Esophagus squamous epithelium (tissue), 5 donors: Measurements from ENCODE around the gene NID2. TPM values are rescaled to one million over a fixed set of nuclear protein-coding genes. Genes with fewer than 3 reads are reported as not detected.

Experiments
- DNase-seq: peaks from one replicate; lab custom pipeline; 2025; lab: John Stamatoyannopoulos, UW
- H3K27ac ChIP-seq, 4 donors: fragments of 200-600 bp; sonication (generic); one replicate each; pipeline ENCODE4 v1.5.1; 2016 to 2019; ENCODE audit warnings: mild to moderate bottlenecking in 1 of 4
- H3K27me3 ChIP-seq, 4 donors: fragments of 200-600 bp; sonication (generic); 1 replicate in 3 of 4; 2 replicates in 1 of 4; pipeline versions ENCODE4 v1.5.1 to v1.6.0; 2017 to 2021; ENCODE audit warnings: antibody characterized with exemption in 1 of 4
- H3K36me3 ChIP-seq, 3 donors: fragments of 200-600 bp; sonication (generic); one replicate each; pipeline ENCODE4 v1.5.1; 2016 to 2019
- H3K4me1 ChIP-seq, 3 donors: fragments of 200-600 bp; sonication (generic); one replicate each; pipeline ENCODE4 v1.5.1; 2017 to 2019
- H3K4me3 ChIP-seq, 4 donors: fragments of 200-600 bp; sonication (generic); 1 replicate in 3 of 4; 2 replicates in 1 of 4; pipeline ENCODE4 v1.5.1; 2016 to 2019; ENCODE audit warnings: mild to moderate bottlenecking in 2 of 4, moderate library complexity in 1 of 4
- H3K9me3 ChIP-seq, 3 donors: fragments of 200-600 bp; sonication (generic); one replicate each; pipeline ENCODE4 v1.5.1; 2016 to 2019
- POLR2A ChIP-seq, 4 donors: fragments of 450-650 bp; IDR thresholded peaks; one replicate each; pipeline ENCODE4 v1.6.1; 2017; ENCODE audit warnings: antibody characterized with exemption in 4 of 4, mild to moderate bottlenecking in 4 of 4, moderate library complexity in 3 of 4
- WGBS, 2 donors: methylation state at CpG; one replicate each; pipeline ENCODE4 v1.1.5; 2018; 5-methylcytosine and 5-hydroxymethylcytosine counted together
- intact Hi-C: fragments of 100-400 bp; cut with DNase I; formaldehyde crosslinking; loops from one replicate; pipeline ENCODE4 v1.15.0; 2022
- total RNA-seq, 4 donors: library from RNA; depleted of rRNA; stranded (reverse); fragments of >200 nt; gene quantifications; one replicate each; pipeline ENCODE4 v1.1.0, GENCODE V29; 2016
- TF ChIP-seq, protein P1 (sequence below), 6 experiments: fragments of 450-650 bp in 4 of 6; fragments of 200-600 bp in 2 of 6; sonication (generic) in 2 of 6; IDR thresholded peaks; one replicate each; pipeline ENCODE4 v1.5.1; 2016 to 2019; ENCODE audit warnings: antibody characterized with exemption in 6 of 6, mild to moderate bottlenecking in 4 of 6, moderate library complexity in 4 of 6
- donor health status: DM: yes; HTN: yes; CAD: no.

Gene NID2
- total RNA-seq, 4 donors from 2014 or later: 0.91 to 12.2 (median 3.2) TPM

DNA sequence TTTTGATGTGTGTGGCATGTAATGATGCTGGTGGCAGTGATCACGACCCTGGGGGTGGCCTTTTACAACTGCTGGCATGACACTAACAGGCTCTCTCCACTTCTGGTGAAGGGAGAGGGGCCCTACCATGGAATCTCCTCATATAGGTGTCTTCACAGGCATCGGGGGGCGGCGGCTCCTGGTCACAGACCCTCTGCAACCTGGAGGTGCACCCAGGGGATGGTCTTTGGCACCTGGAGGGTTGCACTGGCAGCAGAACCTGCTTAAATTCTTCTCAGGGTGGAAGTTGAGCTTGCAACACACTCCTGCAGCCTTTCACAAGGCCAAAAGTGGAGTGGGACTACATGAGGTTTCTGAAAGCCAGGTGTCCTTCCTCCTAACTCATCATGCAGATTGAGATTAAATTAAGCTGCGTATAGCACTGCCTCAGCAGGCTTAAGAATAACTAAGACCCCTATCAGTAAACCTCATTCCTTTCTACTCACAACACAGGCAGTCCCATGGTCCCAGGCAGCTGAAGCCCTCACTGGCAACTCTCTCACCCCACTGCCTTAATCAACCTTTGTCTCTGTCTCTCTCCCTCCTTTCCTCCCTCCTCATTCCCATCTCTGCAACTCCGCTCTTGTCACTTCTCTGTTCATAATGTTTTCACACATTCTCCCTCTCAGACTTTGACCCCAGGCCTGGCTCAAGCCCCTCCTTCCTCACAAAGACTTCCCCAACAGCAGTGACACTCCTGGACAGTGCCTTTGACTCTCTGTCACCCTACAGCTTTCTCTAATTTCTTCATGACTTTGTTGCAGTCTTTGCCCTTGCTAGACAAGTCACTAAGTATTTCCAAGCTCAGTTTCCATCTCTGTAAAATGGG, 18.9 kb downstream of the NID2 start:
- intact Hi-C loops: no loop called here
- Histone ChIP-seq H3K27ac (peak overlapping the region in 3 of 4 donors; percentile 16 to 80 (median 44)), H3K9me3 (no peaks in the 10 kb centered on the region), H3K4me3 (no peak overlapping the region), H3K4me1 (peaks cover 0 to 82% (median 24%) of the 10 kb centered on the region in 3 donors), H3K36me3 (no peaks in the 10 kb centered on the region), H3K27me3 (no peaks in the 10 kb centered on the region)
- 53 to 68% methylated on average over 3 of the region's 6 CpGs for WGBS, 2 donors
- no peak for DNase-seq
- TF ChIP-seq POLR2A (IDR thresholded peaks at IDR 0.05): no peak

DNA sequence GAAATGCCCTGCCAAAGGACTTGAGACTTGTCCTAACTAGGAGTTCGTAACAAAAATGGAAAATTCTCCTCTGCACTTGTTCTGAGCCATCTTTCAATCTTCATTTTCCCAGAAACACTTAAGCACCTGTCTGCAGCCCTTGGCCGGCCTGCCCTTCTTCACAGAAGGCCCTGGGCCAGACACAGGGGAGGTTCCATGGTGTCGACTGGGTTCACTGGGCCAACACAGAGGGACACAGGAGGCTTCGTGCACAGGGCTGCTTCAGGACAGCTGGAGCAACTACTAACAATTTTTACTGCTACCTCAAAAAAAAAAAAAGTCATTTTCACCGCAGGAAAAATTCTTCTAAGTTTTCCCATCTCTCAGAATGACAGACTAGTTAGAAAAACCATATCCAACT, 19.6 kb downstream of the NID2 start:
- no peak for DNase-seq
- WGBS, 2 donors: 65 to 73% methylated on average over 5 of the region's 5 CpGs
- H3K4me3 ChIP-seq: no peak overlapping the region
- no peaks in the 10 kb centered on the region for H3K9me3 ChIP-seq
- H3K27ac ChIP-seq: peak overlapping the region in 2 of 4 donors; percentile 16 to 80
- TF ChIP-seq, protein P1, sequence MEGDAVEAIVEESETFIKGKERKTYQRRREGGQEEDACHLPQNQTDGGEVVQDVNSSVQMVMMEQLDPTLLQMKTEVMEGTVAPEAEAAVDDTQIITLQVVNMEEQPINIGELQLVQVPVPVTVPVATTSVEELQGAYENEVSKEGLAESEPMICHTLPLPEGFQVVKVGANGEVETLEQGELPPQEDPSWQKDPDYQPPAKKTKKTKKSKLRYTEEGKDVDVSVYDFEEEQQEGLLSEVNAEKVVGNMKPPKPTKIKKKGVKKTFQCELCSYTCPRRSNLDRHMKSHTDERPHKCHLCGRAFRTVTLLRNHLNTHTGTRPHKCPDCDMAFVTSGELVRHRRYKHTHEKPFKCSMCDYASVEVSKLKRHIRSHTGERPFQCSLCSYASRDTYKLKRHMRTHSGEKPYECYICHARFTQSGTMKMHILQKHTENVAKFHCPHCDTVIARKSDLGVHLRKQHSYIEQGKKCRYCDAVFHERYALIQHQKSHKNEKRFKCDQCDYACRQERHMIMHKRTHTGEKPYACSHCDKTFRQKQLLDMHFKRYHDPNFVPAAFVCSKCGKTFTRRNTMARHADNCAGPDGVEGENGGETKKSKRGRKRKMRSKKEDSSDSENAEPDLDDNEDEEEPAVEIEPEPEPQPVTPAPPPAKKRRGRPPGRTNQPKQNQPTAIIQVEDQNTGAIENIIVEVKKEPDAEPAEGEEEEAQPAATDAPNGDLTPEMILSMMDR (IDR thresholded peaks at IDR 0.05): no peak
- no peak for TF ChIP-seq POLR2A (IDR thresholded peaks at IDR 0.05)
- intact Hi-C loops: no loop called here
- H3K36me3 ChIP-seq: no peaks in the 10 kb centered on the region
- peaks cover 0 to 84% (median 29%) of the 10 kb centered on the region in 3 donors for H3K4me1 ChIP-seq
- H3K27me3 ChIP-seq: no peaks in the 10 kb centered on the region

DNA sequence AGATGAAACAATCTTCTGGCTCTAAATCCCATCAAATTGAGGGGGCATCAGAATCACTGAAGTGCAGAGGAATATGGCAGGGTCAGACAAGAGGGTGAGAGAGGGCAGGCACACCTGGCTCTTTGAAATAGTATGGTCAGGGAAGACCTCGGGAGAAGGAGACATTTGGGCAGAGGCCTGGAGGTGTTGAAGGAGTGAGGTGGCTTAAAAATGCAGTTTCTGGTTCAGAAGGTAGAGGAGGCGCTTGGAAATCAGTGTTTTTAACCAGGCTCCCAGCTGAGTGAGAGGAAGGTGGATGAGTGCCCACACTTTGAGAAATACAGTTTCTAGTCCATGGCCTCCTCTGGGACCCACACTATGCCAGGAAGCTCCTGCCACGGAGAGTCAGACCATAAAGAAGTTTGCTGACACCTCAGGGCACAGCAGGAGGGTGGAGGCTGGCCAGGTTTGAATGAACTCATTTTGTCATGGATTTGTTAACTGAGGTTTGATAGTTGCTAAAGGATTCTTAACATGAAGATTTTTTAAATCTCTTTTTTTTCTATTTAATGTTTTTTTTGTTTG, 20.1 kb downstream of the NID2 start:
- no peak overlapping the region for H3K4me3 ChIP-seq
- no peaks in the 10 kb centered on the region for H3K9me3 ChIP-seq
- H3K27me3 ChIP-seq: no peaks in the 10 kb centered on the region
- TF ChIP-seq, protein P1 (IDR thresholded peaks at IDR 0.05): no peak
- no peak for TF ChIP-seq POLR2A (IDR thresholded peaks at IDR 0.05)
- no peak for DNase-seq
- WGBS, 2 donors: 38 to 57% methylated on average over 3 of the region's 3 CpGs
- intact Hi-C loops: no loop called here
- peaks cover 0 to 80% (median 26%) of the 10 kb centered on the region in 3 donors for H3K4me1 ChIP-seq
- H3K27ac ChIP-seq: peak overlapping the region in 3 of 4 donors; percentile 16 to 49 (median 25)
- no peaks in the 10 kb centered on the region for H3K36me3 ChIP-seq

DNA sequence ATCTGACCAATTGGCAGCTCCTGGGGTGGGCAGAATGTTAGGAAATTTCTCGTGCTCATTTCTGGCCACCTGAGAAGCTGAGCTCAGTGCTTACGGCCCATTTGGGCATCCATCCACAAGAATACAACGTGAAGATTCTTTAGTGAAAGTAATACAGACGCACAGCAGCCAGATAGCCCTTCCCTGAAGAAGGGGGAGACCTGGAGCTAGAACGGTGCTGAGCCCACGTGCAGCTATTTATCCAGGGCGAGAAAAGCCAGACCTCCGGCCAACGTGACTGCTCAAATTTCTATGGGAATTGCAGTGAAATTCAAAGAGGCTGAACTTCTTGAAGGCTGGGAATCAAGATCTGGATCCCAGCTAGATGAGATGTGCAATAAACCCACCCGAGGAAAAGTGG, 20.7 kb downstream of the NID2 start:
- H3K27me3 ChIP-seq: no peaks in the 10 kb centered on the region
- H3K36me3 ChIP-seq: no peaks in the 10 kb centered on the region
- whole genome bisulfite sequencing, 2 donors: 84 to 88% methylated on average over 10 of the region's 10 CpGs
- intact Hi-C loops: no loop called here
- H3K27ac ChIP-seq: peak overlapping the region in 2 of 4 donors; percentile 25 to 49
- no peak overlapping the region for H3K4me3 ChIP-seq
- peaks cover 0 to 80% (median 27%) of the 10 kb centered on the region in 3 donors for H3K4me1 ChIP-seq
- no peaks in the 10 kb centered on the region for H3K9me3 ChIP-seq
- DNase-seq: no peak
- TF ChIP-seq, protein P1 (IDR thresholded peaks at IDR 0.05): no peak
- TF ChIP-seq POLR2A (IDR thresholded peaks at IDR 0.05): no peak

DNA sequence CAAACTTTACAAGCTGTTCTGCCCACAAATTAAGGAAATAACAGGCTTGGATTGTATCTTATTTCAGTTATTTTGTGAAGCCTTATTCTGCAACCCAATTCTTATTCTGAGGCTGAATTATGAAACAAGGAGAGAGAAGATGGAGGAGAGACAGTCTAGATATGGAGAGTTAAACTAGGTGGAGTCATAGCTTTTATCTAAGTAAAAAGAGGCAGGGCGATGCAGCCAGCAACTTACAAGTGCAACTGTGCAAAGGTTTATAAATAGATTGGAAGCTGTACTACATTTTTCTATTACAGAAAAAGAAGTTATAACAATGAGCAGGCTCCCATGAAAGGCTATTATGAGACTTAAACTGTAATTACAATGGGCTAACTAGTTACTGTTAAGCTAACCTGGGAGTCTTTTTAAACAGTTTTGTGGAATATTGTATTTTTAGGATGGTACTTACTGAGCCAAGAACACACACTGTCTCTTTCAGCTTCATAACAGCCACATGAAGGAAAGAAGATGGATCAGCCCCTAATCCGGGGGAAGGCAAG, 22.4 kb downstream of the NID2 start:
- WGBS, 2 donors: 29 to 41% methylated on average over 2 of the region's 2 CpGs
- Histone ChIP-seq H3K36me3 (no peaks in the 10 kb centered on the region), H3K9me3 (no peaks in the 10 kb centered on the region), H3K4me3 (no peak overlapping the region), H3K27me3 (no peaks in the 10 kb centered on the region), H3K4me1 (peaks cover 0 to 77% (median 29%) of the 10 kb centered on the region in 3 donors), H3K27ac (no peak overlapping the region)
- DNase-seq: no peak
- TF ChIP-seq, protein P1 (IDR thresholded peaks at IDR 0.05): no peak
- no peak for TF ChIP-seq POLR2A (IDR thresholded peaks at IDR 0.05)
- intact Hi-C loops: no loop called here
